ENCODE results near the gene RFNG. TPM values are rescaled to one million over a fixed set of nuclear protein-coding genes. Genes with fewer than 3 reads are reported as not detected.
A peak's percentile ranks its signal among the peaks of the same experiment; 100 is the strongest.

The RFNG gene
- total RNA-seq, result 61.4 TPM

DNA sequence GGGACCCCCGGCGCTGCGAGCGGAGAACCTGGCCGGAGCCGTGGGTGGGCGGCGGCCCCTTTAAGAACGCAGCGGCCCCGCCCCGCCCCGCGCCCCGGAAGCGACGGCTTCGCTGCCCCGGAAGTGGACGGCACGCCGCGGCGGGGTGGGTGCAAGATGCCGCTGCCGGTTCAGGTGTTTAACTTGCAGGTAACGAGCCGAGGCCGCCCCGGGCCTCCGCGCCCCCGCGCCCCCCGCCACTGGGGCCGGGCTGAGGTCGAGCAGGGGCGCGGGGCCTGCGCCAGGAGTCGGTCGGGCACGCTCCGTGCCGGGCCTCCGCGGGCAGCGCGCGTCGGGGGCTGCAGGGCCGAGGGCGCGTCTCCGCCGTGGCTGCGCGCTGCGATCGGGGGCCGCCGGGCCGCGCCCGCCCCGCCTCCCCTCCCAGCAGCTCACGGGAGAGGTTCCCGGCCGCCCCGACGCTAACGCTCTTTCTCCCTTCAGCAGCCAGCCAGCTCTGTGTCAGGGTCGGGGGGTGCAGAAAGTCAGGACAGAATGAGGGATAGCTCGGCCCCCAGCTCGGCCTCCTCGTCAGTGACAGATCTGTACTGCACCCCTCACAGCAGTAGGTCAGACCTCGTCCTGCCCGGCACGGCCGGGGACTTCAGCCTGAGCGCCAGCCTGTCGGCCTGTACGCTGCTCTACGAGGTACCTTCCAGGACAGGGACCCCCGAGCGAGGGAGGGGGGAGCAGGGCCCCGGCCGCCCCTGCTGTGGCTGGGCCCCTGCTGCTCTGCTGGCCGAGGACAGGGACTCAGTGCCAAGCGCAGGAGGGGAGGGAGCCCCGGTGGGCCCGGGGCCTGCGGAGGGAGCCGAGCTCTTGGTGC lies at the start of gene RFNG, which contains the start of gene GPS1:
TSS of gene RFNG (minus strand) at position 36 of the 862 bp plus-strand sequence. CDS start 45 bp downstream, outside the sequence.
TSS of gene GPS1 (plus strand) at position 123 of the 862 bp plus-strand sequence. CDS start at position 157, 34 bp downstream.
- DNase-seq (ENCODE audit: extremely low spot score in 2 of 2), result no peak
- Histone ChIP-seq H3K4me3 (peak within 1 kb of the TSS; percentile 72 to 97), H3K4me1 (peaks cover 39% of the 10 kb centered on the region), H3K9me3 (no peaks in the 10 kb centered on the region), H3K27ac (peak within 1 kb of the TSS; percentile 74), H3K27me3 (no peaks in the 10 kb centered on the region), H3K36me3 (peaks cover 0 to 57% of the 10 kb centered on the region in 2 donors)
- intact Hi-C loops (cut with DNase I), result no loop called here
- TF ChIP-seq, protein P1, sequence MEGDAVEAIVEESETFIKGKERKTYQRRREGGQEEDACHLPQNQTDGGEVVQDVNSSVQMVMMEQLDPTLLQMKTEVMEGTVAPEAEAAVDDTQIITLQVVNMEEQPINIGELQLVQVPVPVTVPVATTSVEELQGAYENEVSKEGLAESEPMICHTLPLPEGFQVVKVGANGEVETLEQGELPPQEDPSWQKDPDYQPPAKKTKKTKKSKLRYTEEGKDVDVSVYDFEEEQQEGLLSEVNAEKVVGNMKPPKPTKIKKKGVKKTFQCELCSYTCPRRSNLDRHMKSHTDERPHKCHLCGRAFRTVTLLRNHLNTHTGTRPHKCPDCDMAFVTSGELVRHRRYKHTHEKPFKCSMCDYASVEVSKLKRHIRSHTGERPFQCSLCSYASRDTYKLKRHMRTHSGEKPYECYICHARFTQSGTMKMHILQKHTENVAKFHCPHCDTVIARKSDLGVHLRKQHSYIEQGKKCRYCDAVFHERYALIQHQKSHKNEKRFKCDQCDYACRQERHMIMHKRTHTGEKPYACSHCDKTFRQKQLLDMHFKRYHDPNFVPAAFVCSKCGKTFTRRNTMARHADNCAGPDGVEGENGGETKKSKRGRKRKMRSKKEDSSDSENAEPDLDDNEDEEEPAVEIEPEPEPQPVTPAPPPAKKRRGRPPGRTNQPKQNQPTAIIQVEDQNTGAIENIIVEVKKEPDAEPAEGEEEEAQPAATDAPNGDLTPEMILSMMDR (IDR thresholded peaks at IDR 0.05), result no peak
- TF ChIP-seq POLR2AphosphoS5 (IDR thresholded peaks at IDR 0.05; ENCODE audit: insufficient read depth in 1 of 2, low read depth in 1 of 2), result no peak
- TF ChIP-seq POLR2A (IDR thresholded peaks at IDR 0.05), result no peak

DNA sequence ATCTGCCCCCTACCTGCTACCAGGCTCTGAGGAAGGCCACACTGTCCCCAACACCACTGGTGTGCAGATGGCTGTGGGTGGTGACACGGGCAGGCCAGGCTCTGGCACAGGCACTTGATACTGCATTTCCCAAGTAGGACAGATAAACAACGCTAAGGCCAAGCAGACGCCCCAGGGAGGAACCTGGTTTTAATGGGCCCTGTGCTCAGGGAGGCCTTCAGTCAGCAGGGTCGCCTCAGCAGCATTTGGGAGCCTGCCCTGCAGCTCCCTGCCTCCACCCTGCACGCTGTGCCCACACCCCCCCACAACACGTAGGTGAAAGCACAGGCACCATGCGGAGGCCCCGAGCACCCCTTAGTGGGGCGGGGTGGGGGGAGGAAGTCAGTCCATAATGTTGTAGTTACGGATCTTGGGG lies 49.7 kb upstream of the RFNG start:
- TF ChIP-seq POLR2AphosphoS5 (IDR thresholded peaks at IDR 0.05; ENCODE audit: insufficient read depth in 1 of 2, low read depth in 1 of 2) (no peak), POLR2A (IDR thresholded peaks at IDR 0.05) (no peak)
- TF ChIP-seq, protein P1 (IDR thresholded peaks at IDR 0.05), result no peak
- H3K4me3 ChIP-seq, result no peak overlapping the region
- peak overlapping the region; percentile 30 for H3K27ac ChIP-seq
- no peak for DNase-seq (ENCODE audit: extremely low spot score in 2 of 2)
- H3K4me1 ChIP-seq, result peaks cover 77% of the 10 kb centered on the region
- no peaks in the 10 kb centered on the region for H3K27me3 ChIP-seq
- intact Hi-C loops (cut with DNase I), result no loop called here
- H3K9me3 ChIP-seq, result no peaks in the 10 kb centered on the region
- no peaks in the 10 kb centered on the region for H3K36me3 ChIP-seq

GRCh38 chr17:82100502-82101298 lies 49.1 kb upstream of the RFNG start:
- no peak for DNase-seq (ENCODE audit: extremely low spot score in 2 of 2)
- Histone ChIP-seq H3K9me3 (no peaks in the 10 kb centered on the region), H3K4me3 (no peak overlapping the region), H3K4me1 (peaks cover 77% of the 10 kb centered on the region), H3K27ac (peak overlapping the region; percentile 32), H3K27me3 (no peaks in the 10 kb centered on the region), H3K36me3 (peaks cover 0 to 4% of the 10 kb centered on the region in 2 donors)
- TF ChIP-seq POLR2A (IDR thresholded peaks at IDR 0.05) (no peak), POLR2AphosphoS5 (IDR thresholded peaks at IDR 0.05; ENCODE audit: insufficient read depth in 1 of 2, low read depth in 1 of 2) (no peak)
- TF ChIP-seq, protein P1 (IDR thresholded peaks at IDR 0.05), result no peak
- intact Hi-C loops (cut with DNase I), result no loop called here

GRCh38 chr17:82098939-82099763 lies 47.5 kb upstream of the RFNG start:
- Histone ChIP-seq H3K36me3 (peaks cover 0 to 20% of the 10 kb centered on the region in 2 donors), H3K4me3 (peak overlapping the region; percentile 63 to 98), H3K27ac (peak overlapping the region; percentile 93), H3K9me3 (no peaks in the 10 kb centered on the region), H3K4me1 (peaks cover 68% of the 10 kb centered on the region), H3K27me3 (no peaks in the 10 kb centered on the region)
- no peak for TF ChIP-seq POLR2A (IDR thresholded peaks at IDR 0.05)
- TF ChIP-seq, protein P1 (IDR thresholded peaks at IDR 0.05), result no peak
- no peak for TF ChIP-seq POLR2AphosphoS5 (IDR thresholded peaks at IDR 0.05; ENCODE audit: insufficient read depth in 1 of 2, low read depth in 1 of 2)
- DNase-seq (ENCODE audit: extremely low spot score in 2 of 2), result no peak
- intact Hi-C loops (cut with DNase I), result loop anchor here (5.0 kb wide), 1 partner anchor 67 kb away; the partner anchor contains the start of gene RAC3

Data from vagina (tissue), 2 donors.